ENCODE data around the gene DACH1. TPM values are rescaled to one million over a fixed set of nuclear protein-coding genes. Genes with fewer than 3 reads are reported as not detected.

The DACH1 gene
- total and polyA plus RNA-seq, 12 donors = 3.6 to 20.0 (median 8.8) TPM

DNA sequence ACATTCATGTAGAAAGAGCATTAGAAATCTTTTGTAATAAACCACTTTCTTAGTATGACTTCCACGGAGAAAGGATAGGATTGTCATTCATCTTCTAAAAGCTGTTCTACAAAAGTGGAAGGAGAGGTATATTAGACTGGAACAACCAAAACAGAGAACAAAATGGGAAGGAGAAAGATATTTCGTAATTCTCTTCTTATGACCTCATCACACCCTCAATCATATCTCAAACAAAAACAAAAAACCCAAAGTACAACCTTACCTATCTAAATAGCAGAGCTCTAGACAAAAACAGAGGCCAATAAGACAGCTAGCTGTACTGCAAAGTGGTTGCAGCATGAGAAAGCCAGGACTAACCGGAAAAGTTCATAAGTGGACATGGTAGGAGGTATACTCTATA, 46.3 kb downstream of the DACH1 start:
- 78 to 81% (median 79%) methylated on average over 3 of the region's 3 CpGs for WGBS, 4 donors
- TF ChIP-seq, protein P1, sequence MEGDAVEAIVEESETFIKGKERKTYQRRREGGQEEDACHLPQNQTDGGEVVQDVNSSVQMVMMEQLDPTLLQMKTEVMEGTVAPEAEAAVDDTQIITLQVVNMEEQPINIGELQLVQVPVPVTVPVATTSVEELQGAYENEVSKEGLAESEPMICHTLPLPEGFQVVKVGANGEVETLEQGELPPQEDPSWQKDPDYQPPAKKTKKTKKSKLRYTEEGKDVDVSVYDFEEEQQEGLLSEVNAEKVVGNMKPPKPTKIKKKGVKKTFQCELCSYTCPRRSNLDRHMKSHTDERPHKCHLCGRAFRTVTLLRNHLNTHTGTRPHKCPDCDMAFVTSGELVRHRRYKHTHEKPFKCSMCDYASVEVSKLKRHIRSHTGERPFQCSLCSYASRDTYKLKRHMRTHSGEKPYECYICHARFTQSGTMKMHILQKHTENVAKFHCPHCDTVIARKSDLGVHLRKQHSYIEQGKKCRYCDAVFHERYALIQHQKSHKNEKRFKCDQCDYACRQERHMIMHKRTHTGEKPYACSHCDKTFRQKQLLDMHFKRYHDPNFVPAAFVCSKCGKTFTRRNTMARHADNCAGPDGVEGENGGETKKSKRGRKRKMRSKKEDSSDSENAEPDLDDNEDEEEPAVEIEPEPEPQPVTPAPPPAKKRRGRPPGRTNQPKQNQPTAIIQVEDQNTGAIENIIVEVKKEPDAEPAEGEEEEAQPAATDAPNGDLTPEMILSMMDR (IDR thresholded peaks at IDR 0.05) = no peak
- TF ChIP-seq POLR2A (IDR thresholded peaks at IDR 0.05) = no peak
- no peak for DNase-seq
- H3K27ac ChIP-seq = no peak overlapping the region
- H3K4me3 ChIP-seq = no peak overlapping the region
- no peaks in the 10 kb centered on the region for H3K36me3 ChIP-seq (replicated peaks in 1 of 2)
- H3K9me3 ChIP-seq (replicated peaks in 1 of 3) = no peaks in the 10 kb centered on the region
- intact Hi-C loops (cut with DNase I) = no loop called here
- H3K27me3 ChIP-seq = no peaks in the 10 kb centered on the region
- no peaks in the 10 kb centered on the region for H3K4me1 ChIP-seq (replicated peaks in 1 of 2)

- intact Hi-C loops (cut with DNase I) = no loop called here
- Histone ChIP-seq H3K36me3 (replicated peaks in 1 of 2) (no peaks in the 10 kb centered on the region), H3K4me1 (replicated peaks in 1 of 2) (no peaks in the 10 kb centered on the region), H3K4me3 (no peak overlapping the region), H3K27ac (no peak overlapping the region), H3K9me3 (replicated peaks in 1 of 3) (no peaks in the 10 kb centered on the region), H3K27me3 (no peaks in the 10 kb centered on the region)
- TF ChIP-seq, protein P1 (IDR thresholded peaks at IDR 0.05) = no peak
- TF ChIP-seq POLR2A (IDR thresholded peaks at IDR 0.05) = no peak
- DNase-seq = no peak
- 95 to 100% (median 99%) methylated on average over 1 of the region's 1 CpG for WGBS, 4 donors
Observed at GRCh38 chr13:71817335-71817734, 49.7 kb downstream of the DACH1 start.

DNA sequence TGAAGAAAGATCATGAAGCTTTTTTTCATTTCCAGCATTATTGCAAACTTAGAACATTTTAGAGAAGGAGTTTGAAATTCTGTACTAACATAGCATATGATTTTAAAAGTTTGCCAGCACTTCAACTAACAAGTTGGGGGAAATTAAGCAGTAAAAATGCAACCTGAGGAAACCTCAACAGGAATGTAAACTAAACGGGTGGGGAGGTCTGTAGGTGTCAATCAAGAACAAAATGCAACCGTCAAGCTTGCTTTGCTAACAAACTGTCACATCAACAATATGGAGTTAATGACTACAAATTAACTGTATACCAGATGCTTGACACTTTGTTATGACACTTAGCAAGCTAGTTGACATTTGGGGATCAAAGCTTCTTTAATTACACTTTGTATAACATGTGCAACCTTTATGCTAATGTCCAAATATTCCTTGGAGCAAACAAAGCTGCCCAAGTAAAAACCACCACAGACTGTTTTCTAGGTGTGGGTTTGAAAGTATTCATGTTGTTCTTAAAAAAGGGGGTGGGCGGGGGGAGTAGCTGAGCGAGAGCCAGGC, 52.1 kb downstream of the DACH1 start:
- H3K9me3 ChIP-seq (replicated peaks in 1 of 3) = no peaks in the 10 kb centered on the region
- no peak for DNase-seq
- intact Hi-C loops (cut with DNase I) = no loop called here
- TF ChIP-seq, protein P1 (IDR thresholded peaks at IDR 0.05) = no peak
- TF ChIP-seq POLR2A (IDR thresholded peaks at IDR 0.05) = no peak
- no peak overlapping the region for H3K4me3 ChIP-seq
- no peaks in the 10 kb centered on the region for H3K4me1 ChIP-seq (replicated peaks in 1 of 2)
- no peaks in the 10 kb centered on the region for H3K27me3 ChIP-seq
- WGBS, 4 donors = 68 to 72% (median 69%) methylated on average over 4 of the region's 4 CpGs
- H3K27ac ChIP-seq = no peak overlapping the region
- H3K36me3 ChIP-seq (replicated peaks in 1 of 2) = no peaks in the 10 kb centered on the region

GRCh38 chr13:71813187-71813586, 53.8 kb downstream of the DACH1 start:
- 94 to 100% (median 95%) methylated on average over 2 of the region's 2 CpGs for WGBS, 4 donors
- intact Hi-C loops (cut with DNase I) = no loop called here

More at GRCh38 chr13:71813187-71813586, 53.8 kb downstream of the DACH1 start:
- H3K4me1 ChIP-seq (replicated peaks in 1 of 2) = no peaks in the 10 kb centered on the region
- no peaks in the 10 kb centered on the region for H3K9me3 ChIP-seq (replicated peaks in 1 of 3)
- TF ChIP-seq, protein P1 (IDR thresholded peaks at IDR 0.05) = no peak
- TF ChIP-seq POLR2A (IDR thresholded peaks at IDR 0.05) = no peak
- no peak overlapping the region for H3K27ac ChIP-seq
- no peaks in the 10 kb centered on the region for H3K27me3 ChIP-seq
- no peak overlapping the region for H3K4me3 ChIP-seq
- no peak for DNase-seq
- H3K36me3 ChIP-seq (replicated peaks in 1 of 2) = no peaks in the 10 kb centered on the region
